DND-41 (cell line): ENCODE results near the gene PLCD1.

ENCODE experiments used
- CTCF ChIP-seq: IDR thresholded peaks from 2 replicates; pipeline ENCODE4 v1.5.1; 2012; ENCODE audit warnings: borderline replicate concordance, low read length, moderate library complexity, mild to moderate bottlenecking; ENCODE audit not compliant: poor library complexity, severe bottlenecking; ENCODE audit errors: extremely low read depth
- EZH2 ChIP-seq: IDR thresholded peaks from 3 replicates; pipeline ENCODE4 v1.6.1; 2012; ENCODE audit warnings: borderline replicate concordance, low read depth, mild to moderate bottlenecking, moderate library complexity, low read length, inconsistent platforms; ENCODE audit not compliant: severe bottlenecking

GRCh38 chr3:38054499-38055001 is 25.1 kb upstream of the PLCD1 start:
- no peak for TF ChIP-seq CTCF
- TF ChIP-seq EZH2, result no peak
